HEK293T (cell line): Measurements from ENCODE around the gene FAM227A.

Source experiments
- CTCF ChIA-PET: fragments of 350-600 bp; formaldehyde crosslinking; extraction: SDS; loops from one replicate; lab custom pipeline; 2021; ENCODE audit warnings: antibody characterized with exemption, inconsistent platforms; lab: Yijun Ruan, JAX
- POLR2A ChIA-PET: fragments of 350-600 bp; formaldehyde crosslinking; extraction: SDS; loops from one replicate; lab custom pipeline; 2020; ENCODE audit warnings: antibody characterized with exemption, inconsistent platforms; lab: Yijun Ruan, JAX
- DNase-seq: peaks from one replicate; pipeline ENCODE4 v3.0.0; 2012; ENCODE audit warnings: mixed read lengths; ENCODE audit errors: extremely low spot score
- ARNT ChIP-seq: fragments of 450-650 bp; IDR thresholded peaks from 2 replicates; pipeline ENCODE4 v1.6.1; 2017; ENCODE audit warnings: mild to moderate bottlenecking
- BHLHE40 ChIP-seq: fragments of 450-650 bp; IDR thresholded peaks from 2 replicates; pipeline ENCODE4 v1.6.1; 2016; ENCODE audit warnings: mild to moderate bottlenecking, moderate library complexity, borderline replicate concordance
- CTBP1 ChIP-seq: fragments of 450-650 bp; IDR thresholded peaks from 2 replicates; pipeline ENCODE4 v1.6.1; 2016; ENCODE audit warnings: borderline replicate concordance
- ELF4 ChIP-seq: fragments of 450-650 bp; IDR thresholded peaks from 2 replicates; pipeline ENCODE4 v1.6.1; 2017; ENCODE audit warnings: antibody characterized with exemption
- FOXA1 ChIP-seq: fragments of 450-650 bp; IDR thresholded peaks from 2 replicates; pipeline ENCODE4 v1.6.1; 2016; ENCODE audit warnings: mild to moderate bottlenecking
- FOXK2 ChIP-seq: fragments of 450-650 bp; IDR thresholded peaks from 2 replicates; pipeline ENCODE4 v1.6.1; 2016; ENCODE audit warnings: mild to moderate bottlenecking
- FOXM1 ChIP-seq: fragments of 450-650 bp; IDR thresholded peaks from 2 replicates; pipeline ENCODE4 v1.6.1; 2017; ENCODE audit warnings: mild to moderate bottlenecking, borderline replicate concordance
- HDGF ChIP-seq: fragments of 450-650 bp; IDR thresholded peaks from 2 replicates; pipeline ENCODE4 v1.6.1; 2017; ENCODE audit warnings: antibody characterized with exemption, borderline replicate concordance
- L3MBTL2 ChIP-seq: fragments of 450-650 bp; conservative IDR thresholded peaks from 2 replicates; pipeline ENCODE4 v1.6.1; 2016; ENCODE audit warnings: mild to moderate bottlenecking
- LEF1 ChIP-seq: fragments of 450-650 bp; IDR thresholded peaks from 2 replicates; pipeline ENCODE4 v1.6.1; 2017; ENCODE audit warnings: mild to moderate bottlenecking, borderline replicate concordance
- NFRKB ChIP-seq: fragments of 450-650 bp; IDR thresholded peaks from 2 replicates; pipeline ENCODE4 v1.6.1; 2016; ENCODE audit warnings: mild to moderate bottlenecking, moderate library complexity
- SP1 ChIP-seq: fragments of 450-650 bp; IDR thresholded peaks from 2 replicates; pipeline ENCODE4 v1.6.1; 2017
- SUZ12 ChIP-seq: fragments of 450-650 bp; IDR thresholded peaks from 2 replicates; pipeline ENCODE4 v1.6.1; 2016; ENCODE audit warnings: mild to moderate bottlenecking
- TARDBP ChIP-seq: fragments of 450-650 bp; IDR thresholded peaks from 2 replicates; pipeline ENCODE4 v1.6.1; 2016
- ZNF384 ChIP-seq: fragments of 450-650 bp; IDR thresholded peaks from 2 replicates; pipeline ENCODE4 v1.6.1; 2016
- TF ChIP-seq, protein P1 (sequence below): fragments of 450-650 bp; IDR thresholded peaks from 2 replicates; pipeline ENCODE4 v1.6.1; 2016

Gene FAM227A

DNA sequence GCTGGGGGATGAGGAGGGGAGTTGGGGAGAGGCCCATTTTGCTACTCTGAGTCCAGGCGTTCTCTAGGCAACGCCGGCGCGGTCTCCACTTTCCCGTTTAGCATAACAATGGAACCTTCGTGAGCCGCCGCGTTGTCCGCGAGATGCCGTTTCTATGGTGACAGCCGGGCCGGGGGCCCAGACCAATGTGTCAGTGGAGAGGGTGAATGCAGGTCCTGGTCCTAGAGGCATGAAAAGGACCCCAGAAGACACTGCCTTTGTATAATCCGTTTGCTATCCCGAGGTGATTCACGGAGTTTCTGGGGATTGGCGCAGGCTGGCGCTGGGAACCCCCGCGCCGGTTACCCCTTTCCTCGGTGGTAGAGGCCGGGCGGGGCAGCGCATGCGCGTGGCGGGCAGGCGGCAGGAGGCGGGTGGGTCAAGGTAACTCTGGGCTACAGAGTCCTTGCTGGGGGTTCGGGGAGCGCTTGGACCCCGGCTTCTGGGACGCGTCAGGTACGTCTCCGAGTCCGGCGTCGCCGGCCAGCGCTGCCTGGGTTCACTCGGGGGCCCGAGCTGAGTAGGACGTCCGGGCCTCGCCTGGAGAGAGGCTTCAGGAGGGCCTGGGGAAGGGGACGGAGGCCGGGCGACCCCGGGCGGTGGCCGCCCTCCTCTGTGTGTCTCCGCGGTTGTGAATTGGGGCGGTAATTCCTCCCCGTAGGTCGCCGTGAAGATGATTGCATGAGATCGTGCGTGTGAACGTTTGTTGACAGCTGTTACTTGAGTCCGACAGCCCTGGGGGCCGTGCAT lies at the start of gene FAM227A, which contains the start of gene CBY1:
FAM227A (minus strand) TSS at position 137 of the 789 bp plus-strand sequence. CDS start 6,224 bp downstream, outside the sequence.
CBY1 (plus strand) TSS at position 383 of the 789 bp plus-strand sequence. CDS start 11,417 bp downstream, outside the sequence.
- TF ChIP-seq HDGF: no peak
- peak; percentile 93 for TF ChIP-seq BHLHE40
- peak; percentile 45; the same call in 1 of the 2 replicates for TF ChIP-seq L3MBTL2
- DNase-seq: peak; percentile 99
- ChIA-PET POLR2A (interaction anchor here (0.6 to 1.4 kb wide), 5 partner anchors 10 to 687 kb away, joined by 3 to 9 read pairs (median 4); partner anchors contain the start of genes GTPBP1 and TOMM22), CTCF (no interaction called here)

DNA sequence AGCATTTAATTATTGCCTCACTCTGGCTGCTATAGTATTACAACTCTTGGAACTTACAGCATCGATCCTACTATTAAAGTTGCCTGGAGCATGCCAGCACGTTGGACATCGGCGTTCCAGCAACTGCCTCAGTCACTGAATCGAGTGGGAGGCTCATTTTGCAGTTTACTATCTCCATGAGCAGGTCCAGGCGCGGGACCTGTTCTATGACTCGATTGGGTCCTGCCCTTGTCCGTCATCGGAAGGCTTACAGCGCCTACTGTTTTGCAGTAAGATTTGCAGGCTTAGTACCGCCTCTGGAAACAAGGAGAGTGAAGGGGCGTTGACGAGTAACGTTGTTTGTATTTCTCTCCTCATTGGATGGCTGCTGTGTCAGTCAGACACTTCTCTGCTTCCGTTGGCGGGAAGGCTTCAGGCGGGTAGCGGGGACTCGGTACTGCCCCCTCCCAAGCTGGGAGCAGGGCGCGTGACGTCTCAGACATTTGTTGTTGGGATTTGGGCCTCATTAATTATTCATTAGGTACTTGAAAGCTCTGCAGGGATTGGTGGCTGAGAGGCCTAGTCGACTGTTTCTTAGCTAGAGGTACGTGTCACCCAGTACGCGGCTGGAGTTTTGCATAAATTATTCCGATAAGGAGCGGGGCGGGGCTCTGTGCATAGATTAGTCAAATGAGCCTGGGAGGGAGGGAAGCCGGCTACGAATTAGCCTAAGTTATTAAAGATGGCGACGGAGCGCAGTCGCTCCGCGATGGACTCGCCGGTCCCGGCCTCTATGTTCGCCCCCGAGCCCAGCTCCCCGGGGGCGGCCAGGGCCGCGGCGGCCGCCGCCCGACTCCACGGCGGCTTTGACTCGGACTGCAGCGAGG lies 49.3 kb upstream of the FAM227A start, which contains the start of gene GTPBP1:
GTPBP1 (plus strand) TSS at position 710 of the 866 bp plus-strand sequence; CDS start at position 722, 12 bp downstream.
- ChIA-PET CTCF (interaction anchor here (0.9 kb wide), 1 partner anchor 64 kb away, joined by 3 read pairs; no protein-coding TSS in a partner anchor), POLR2A (interaction anchor here (0.9 to 5.5 kb wide), 10 partner anchors 9 to 134 kb away, joined by 3 to 50 read pairs (median 4); partner anchors contain the start of genes CBY1 and TOMM22)
- peak; percentile 98 for DNase-seq
- no peak for TF ChIP-seq FOXM1
- TF ChIP-seq LEF1: no peak
- TF ChIP-seq NFRKB: no peak
- no peak for TF ChIP-seq BHLHE40
- TF ChIP-seq SUZ12: no peak
- no peak for TF ChIP-seq TARDBP
- TF ChIP-seq ARNT: no peak
- TF ChIP-seq, protein P1, sequence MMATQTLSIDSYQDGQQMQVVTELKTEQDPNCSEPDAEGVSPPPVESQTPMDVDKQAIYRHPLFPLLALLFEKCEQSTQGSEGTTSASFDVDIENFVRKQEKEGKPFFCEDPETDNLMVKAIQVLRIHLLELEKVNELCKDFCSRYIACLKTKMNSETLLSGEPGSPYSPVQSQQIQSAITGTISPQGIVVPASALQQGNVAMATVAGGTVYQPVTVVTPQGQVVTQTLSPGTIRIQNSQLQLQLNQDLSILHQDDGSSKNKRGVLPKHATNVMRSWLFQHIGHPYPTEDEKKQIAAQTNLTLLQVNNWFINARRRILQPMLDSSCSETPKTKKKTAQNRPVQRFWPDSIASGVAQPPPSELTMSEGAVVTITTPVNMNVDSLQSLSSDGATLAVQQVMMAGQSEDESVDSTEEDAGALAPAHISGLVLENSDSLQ: peak; percentile 100
- no peak for TF ChIP-seq FOXK2
- TF ChIP-seq ELF4: no peak
- TF ChIP-seq FOXA1: no peak
- peak; percentile 25; the same call in 1 of the 2 replicates for TF ChIP-seq HDGF
- TF ChIP-seq CTBP1: no peak
- TF ChIP-seq L3MBTL2: peak; percentile 76
- no peak for TF ChIP-seq SP1
- TF ChIP-seq ZNF384: no peak

DNA sequence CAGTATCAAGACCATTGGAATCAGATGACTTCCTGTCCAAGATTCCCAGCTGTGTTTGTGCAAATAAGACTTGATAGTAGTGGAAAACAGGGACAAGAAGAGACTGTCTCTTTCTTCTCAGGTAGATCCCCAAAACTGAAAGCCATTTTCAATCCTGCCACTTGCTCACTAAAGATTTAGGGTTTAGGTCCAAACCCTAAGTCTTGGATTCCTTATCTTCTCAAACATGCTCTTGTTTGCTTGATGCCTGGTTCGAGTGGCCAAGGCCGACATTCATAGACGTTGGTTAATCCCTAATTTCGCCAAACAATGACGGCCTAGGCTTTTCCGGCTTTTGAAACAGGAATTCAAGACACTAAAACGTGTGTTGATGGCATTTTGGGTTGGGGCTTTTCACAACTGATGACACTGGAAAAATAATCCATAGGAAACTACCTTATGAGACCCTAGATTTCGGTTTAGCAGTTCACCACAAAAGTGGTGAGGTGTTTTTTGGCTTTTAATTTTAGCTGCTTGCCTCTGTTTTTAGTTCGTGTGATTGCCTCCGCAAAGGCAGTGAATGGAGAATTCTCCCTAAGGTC lies 48.6 kb upstream of the FAM227A start:
- ChIA-PET CTCF (no interaction called here), POLR2A (interaction anchor here (1.5 to 5.5 kb wide), 4 partner anchors 8 to 23 kb away, joined by 3 to 50 read pairs (median 10); partner anchors contain the start of gene TOMM22)
- no peak for DNase-seq
- TF ChIP-seq, protein P1: no peak
- TF ChIP-seq BHLHE40: no peak
- no peak for TF ChIP-seq NFRKB
- TF ChIP-seq HDGF: no peak
- no peak for TF ChIP-seq FOXA1
- no peak for TF ChIP-seq ARNT
- TF ChIP-seq SUZ12: no peak
- TF ChIP-seq CTBP1: no peak
- TF ChIP-seq L3MBTL2: no peak
- TF ChIP-seq FOXK2: no peak
- no peak for TF ChIP-seq FOXM1
- no peak for TF ChIP-seq TARDBP
- no peak for TF ChIP-seq SP1

DNA sequence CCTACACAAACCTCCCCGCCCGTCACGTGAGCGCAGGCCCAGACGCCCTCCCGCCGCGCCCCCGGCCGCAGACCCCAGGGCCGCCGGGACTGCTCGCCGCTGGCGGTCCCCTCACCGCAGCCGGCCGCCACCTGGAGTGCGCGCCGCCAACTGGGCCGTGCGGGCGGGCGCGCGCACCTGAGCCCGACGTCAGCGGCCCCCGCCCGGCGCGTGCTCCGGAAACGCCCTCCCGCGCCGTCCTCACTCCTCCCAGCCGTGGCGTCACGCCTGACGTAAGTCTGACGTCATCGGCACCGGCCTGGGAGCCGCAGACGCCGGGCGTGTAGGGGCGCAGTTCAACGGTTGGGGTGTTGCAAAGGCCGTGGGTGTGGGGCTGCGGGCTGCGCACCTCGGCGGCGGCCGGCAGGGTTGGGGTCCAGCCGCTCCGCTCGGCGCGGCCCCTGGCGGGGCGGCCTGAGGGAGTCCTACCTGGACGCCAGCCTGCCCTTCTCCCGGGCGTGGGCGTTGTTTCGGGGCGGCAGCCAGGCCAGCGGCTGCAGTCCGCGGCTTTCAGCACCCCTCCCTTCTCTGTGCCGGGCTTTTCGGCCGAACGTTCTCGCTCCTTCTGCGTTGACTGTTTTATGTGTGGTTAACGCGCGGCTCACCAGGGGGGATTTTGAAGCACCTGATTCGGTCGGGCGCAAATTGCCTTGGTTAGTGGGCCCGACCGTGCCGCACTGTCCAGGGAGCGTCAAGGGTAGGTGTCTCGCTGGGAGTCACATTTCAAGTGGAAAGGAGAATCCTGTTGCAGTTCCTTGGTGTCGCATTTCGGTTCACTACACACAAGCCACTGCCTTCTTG lies 44.8 kb upstream of the FAM227A start, which contains the start of gene JOSD1:
JOSD1 (minus strand) TSS at position 155 of the 840 bp plus-strand sequence. CDS start 956 bp downstream, outside the sequence.
- peak; percentile 93 for DNase-seq
- ChIA-PET POLR2A (interaction anchor here (1.5 to 4.4 kb wide), 3 partner anchors 12 to 618 kb away, joined by 7 to 65 read pairs (median 7); partner anchors contain the start of genes RPL3 and TOMM22), CTCF (no interaction called here)
- peak; percentile 87; the same call in 1 of the 2 replicates for TF ChIP-seq LEF1
- no peak for TF ChIP-seq HDGF
- TF ChIP-seq ARNT: peak; percentile 85; the same call in 1 of the 2 replicates
- TF ChIP-seq CTBP1: peak; percentile 90
- TF ChIP-seq ELF4: no peak
- TF ChIP-seq SUZ12: no peak
- no peak for TF ChIP-seq ZNF384
- no peak; the same call in 1 of the 2 replicates for TF ChIP-seq FOXM1
- no peak for TF ChIP-seq SP1
- TF ChIP-seq, protein P1: no peak
- TF ChIP-seq L3MBTL2: peak; percentile 82
- TF ChIP-seq FOXA1: no peak
- no peak for TF ChIP-seq FOXK2
- no peak for TF ChIP-seq NFRKB
- peak; percentile 89 for TF ChIP-seq TARDBP
- TF ChIP-seq BHLHE40: no peak
